ENCODE results near the gene PCDHAC1. TPM values are rescaled to one million over a fixed set of nuclear protein-coding genes. Genes with fewer than 3 reads are reported as not detected.

Gene PCDHAC1
- total and polyA plus RNA-seq, 9 of the 15 experiments (the other 6 are each of a cell fraction or from before 2014, with no cell fraction given): not detected

DNA sequence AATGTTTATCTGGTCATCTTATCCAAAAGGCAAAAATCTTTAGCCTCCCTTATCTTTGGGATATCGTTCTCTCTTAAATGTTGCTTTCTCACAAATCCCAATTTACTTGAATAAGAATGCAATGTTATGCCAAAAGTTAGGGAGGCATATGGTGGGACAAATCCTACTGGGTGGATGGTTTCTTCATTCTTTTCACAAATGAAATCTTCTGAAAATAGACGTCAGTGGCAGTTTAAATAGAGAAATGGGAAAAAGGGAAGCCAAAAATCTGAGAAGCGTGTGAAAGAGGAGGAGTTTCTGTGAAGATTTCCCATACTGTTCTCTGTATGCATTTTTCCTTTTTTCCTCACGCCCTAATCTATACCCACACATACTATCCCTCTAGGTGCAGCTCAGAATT lies 2.5 kb upstream of the PCDHAC1 start:
- intact Hi-C loops (cut with micrococcal nuclease) (no loop called here), in situ Hi-C loops (cut with MboI) (no loop called here)
- Histone ChIP-seq H4K20me1 (replicated peaks; ENCODE audit: control insufficient read depth, insufficient read depth, low read length) (no peaks in the 10 kb centered on the region), H3K4me2 (ENCODE audit: insufficient read depth, low read length) (no peak overlapping the region), H3K4me1 (replicated peaks in 1 of 2; ENCODE audit: control insufficient read depth in 2 of 2, insufficient read depth in 2 of 2, low read length in 2 of 2) (peaks cover 0 to 12% of the 10 kb centered on the region in 2 experiments; a peak in 1 of 5 replicates), H3K9me3 (replicated peaks; ENCODE audit: control insufficient read depth, insufficient read depth, low read depth, low read length) (no peaks in the 10 kb centered on the region), H2AFZ (ENCODE audit: low read depth, low read length) (no peak overlapping the region), H3K36me3 (ENCODE audit: control insufficient read depth, insufficient read depth, low read length) (no peaks in the 10 kb centered on the region), H3K79me2 (ENCODE audit: control insufficient read depth, insufficient read depth, low read length) (no peaks in the 10 kb centered on the region), H3K4me3 (no peak overlapping the region), H3K27me3 (ENCODE audit: control insufficient read depth in 2 of 2, insufficient read depth in 2 of 2, low read length in 2 of 2) (peaks cover 0 to 12% of the 10 kb centered on the region in 2 experiments; a peak in 1 of 5 replicates), H3K9ac (ENCODE audit: insufficient read depth in 1 of 2, low read depth in 2 of 2, low read length in 2 of 2) (no peak overlapping the region), H3K27ac (ENCODE audit: extremely low read depth, low read depth, low read length) (no peak overlapping the region), H3K9me1 (ENCODE audit: control insufficient read depth, insufficient read depth, low read length) (no peaks in the 10 kb centered on the region)
- no peak for DNase-seq (ENCODE audit: extremely low read depth in 1 of 4, low spot score in 3 of 4)
- BruUV-seq (replicated peaks): no TSS peak
- ATAC-seq: no peak
- no peak for FAIRE-seq
- WGBS (ENCODE audit: insufficient coverage, low coverage, missing lambda C conversion rate): 2% methylated on average over 4 of the region's 4 CpGs
- CTCF ChIA-PET (ENCODE audit: low intra/inter-chr PET ratio): no interaction called here
- TF ChIP-seq STAT5B (CRISPR knock-in tag; IDR thresholded peaks at IDR 0.05) (no peak), MTF1 (CRISPR knock-in tag; IDR thresholded peaks at IDR 0.05; ENCODE audit: borderline replicate concordance) (no peak), POLR2H (tag; IDR thresholded peaks at IDR 0.05; ENCODE audit: low read depth) (no peak), GABPA (tag; conservative IDR thresholded peaks at IDR 0.05; ENCODE audit: low read depth) (no peak), ZNF444 (CRISPR knock-in tag; IDR thresholded peaks at IDR 0.05) (no peak), HNRNPL (IDR thresholded peaks at IDR 0.05; ENCODE audit: low read depth, low read length) (no peak), ZFP1 (CRISPR knock-in tag; IDR thresholded peaks at IDR 0.05) (no peak), YY1 (IDR thresholded peaks at IDR 0.05; ENCODE audit: borderline replicate concordance in 1 of 3, control insufficient read depth in 1 of 3, extremely low read depth in 1 of 3, insufficient read depth in 3 of 3, insufficient read length in 1 of 3, insufficient replicate concordance in 2 of 3, low read depth in 1 of 3, low read length in 2 of 3) (no peak), ZSCAN32 (CRISPR knock-in tag; IDR thresholded peaks at IDR 0.05) (no peak), RB1 (IDR thresholded peaks at IDR 0.05; ENCODE audit: low read depth) (no peak), HMG20A (CRISPR knock-in tag; conservative IDR thresholded peaks at IDR 0.05) (no peak)
- TF ChIP-seq, protein P1, sequence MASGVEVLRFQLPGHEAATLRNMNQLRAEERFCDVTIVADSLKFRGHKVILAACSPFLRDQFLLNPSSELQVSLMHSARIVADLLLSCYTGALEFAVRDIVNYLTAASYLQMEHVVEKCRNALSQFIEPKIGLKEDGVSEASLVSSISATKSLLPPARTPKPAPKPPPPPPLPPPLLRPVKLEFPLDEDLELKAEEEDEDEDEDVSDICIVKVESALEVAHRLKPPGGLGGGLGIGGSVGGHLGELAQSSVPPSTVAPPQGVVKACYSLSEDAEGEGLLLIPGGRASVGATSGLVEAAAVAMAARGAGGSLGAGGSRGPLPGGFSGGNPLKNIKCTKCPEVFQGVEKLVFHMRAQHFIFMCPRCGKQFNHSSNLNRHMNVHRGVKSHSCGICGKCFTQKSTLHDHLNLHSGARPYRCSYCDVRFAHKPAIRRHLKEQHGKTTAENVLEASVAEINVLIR (CRISPR knock-in tag; IDR thresholded peaks at IDR 0.05): no peak
- POLR2A ChIA-PET: no interaction called here
